RWPE2 (cell line): ENCODE measurements around the gene RNF111.
A peak's percentile ranks its signal among the peaks of the same experiment; 100 is the strongest.

Experiments
- ATAC-seq: fragments of 200-7000 bp; cut with Tn5 transposase; 3 replicates; pipeline ENCODE4 v1.9.1; 2021; ENCODE audit warnings: low read depth
- DNase-seq: peaks from one replicate; pipeline ENCODE4 v3.0.0-alpha.2; 2020; ENCODE audit warnings: low spot score
- H3K27ac ChIP-seq: fragments of 450-650 bp; 2 replicates; pipeline ENCODE4 v1.5.1; 2017; ENCODE audit warnings: mild to moderate bottlenecking; ENCODE audit not compliant: poor library complexity, severe bottlenecking
- H3K27me3 ChIP-seq: fragments of 250-450 bp; sonication (Bioruptor Pico); 2 replicates; pipeline ENCODE4 v1.5.1; 2021; ENCODE audit warnings: mild to moderate bottlenecking, moderate library complexity; ENCODE audit not compliant: insufficient read depth, poor library complexity, severe bottlenecking
- H3K36me3 ChIP-seq: fragments of 250-450 bp; sonication (Bioruptor Pico); 2 replicates; pipeline ENCODE4 v1.5.1; 2020; ENCODE audit warnings: low read depth, mild to moderate bottlenecking, moderate library complexity
- H3K4me1 ChIP-seq: fragments of 250-450 bp; sonication (Bioruptor Pico); 2 replicates; pipeline ENCODE4 v1.5.1; 2021; ENCODE audit warnings: mild to moderate bottlenecking, moderate library complexity; ENCODE audit not compliant: insufficient read depth, poor library complexity, severe bottlenecking
- H3K4me3 ChIP-seq: fragments of 250-450 bp; sonication (Bioruptor Pico); 2 replicates; pipeline ENCODE4 v1.5.1; 2021; ENCODE audit warnings: mild to moderate bottlenecking, moderate library complexity; ENCODE audit not compliant: severe bottlenecking
- H3K9me3 ChIP-seq: fragments of 250-450 bp; sonication (Bioruptor Pico); 2 replicates; pipeline ENCODE4 v1.5.1; 2021; ENCODE audit warnings: mild to moderate bottlenecking, moderate library complexity; ENCODE audit not compliant: severe bottlenecking
- CTCF ChIP-seq: fragments of 450-650 bp; IDR thresholded peaks from one replicate; pipeline ENCODE4 v1.5.1; 2017; ENCODE audit warnings: mild to moderate bottlenecking, moderate library complexity; ENCODE audit not compliant: poor library complexity, severe bottlenecking

RNF111 gene

DNA sequence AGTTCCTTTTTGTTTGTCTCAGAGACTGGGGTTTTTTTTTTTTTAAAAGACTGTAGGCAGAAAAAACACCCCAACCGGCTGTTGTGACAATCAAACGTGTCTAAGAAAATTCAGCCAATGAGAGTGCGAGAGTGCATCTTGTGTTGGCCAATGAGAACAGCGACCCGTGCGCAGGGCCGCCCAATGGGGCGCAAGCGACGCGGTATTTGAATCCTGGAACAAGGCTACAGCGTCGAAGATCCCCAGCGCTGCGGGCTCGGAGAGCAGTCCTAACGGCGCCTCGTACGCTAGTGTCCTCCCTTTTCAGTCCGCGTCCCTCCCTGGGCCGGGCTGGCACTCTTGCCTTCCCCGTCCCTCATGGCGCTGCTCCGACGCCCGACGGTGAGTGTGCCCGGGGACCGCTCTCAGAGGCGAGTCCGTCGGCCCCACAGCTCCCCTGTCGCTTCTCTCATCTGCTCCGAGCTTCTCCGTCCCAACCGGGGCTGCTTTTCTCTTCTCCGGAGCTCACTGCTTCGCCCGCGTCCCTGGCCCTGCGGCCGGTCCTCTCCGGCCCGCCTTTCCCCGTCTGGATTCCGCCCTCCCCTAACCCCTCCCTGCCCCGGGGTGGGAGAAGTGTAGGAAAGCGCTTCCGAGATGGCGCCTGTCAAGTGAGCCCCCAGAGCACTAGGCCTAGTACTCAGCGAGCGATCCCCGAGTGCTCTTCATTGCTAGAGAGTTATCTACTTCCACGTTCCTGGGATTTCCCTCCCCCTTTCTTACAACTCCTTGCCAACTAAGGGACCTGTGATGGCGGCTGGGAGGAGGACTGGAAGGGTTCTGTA is 117.7 kb downstream of the RNF111 start, which contains the start of gene CCNB2:
Gene CCNB2, plus strand, starts transcription at position 235 of the 821 bp plus-strand sequence. Its CDS starts 123 bp downstream, at position 358.
- Histone ChIP-seq H3K4me3 (peak within 1 kb of the TSS; percentile 87), H3K4me1 (peaks cover 11% of the 10 kb centered on the region), H3K9me3 (no peaks in the 10 kb centered on the region), H3K27me3 (no peaks in the 10 kb centered on the region), H3K36me3 (peaks cover 48% of the 10 kb centered on the region), H3K27ac (peak within 1 kb of the TSS; percentile 67)
- peak; percentile 98 for ATAC-seq
- DNase-seq = peak; percentile 91
- no peak for TF ChIP-seq CTCF

DNA sequence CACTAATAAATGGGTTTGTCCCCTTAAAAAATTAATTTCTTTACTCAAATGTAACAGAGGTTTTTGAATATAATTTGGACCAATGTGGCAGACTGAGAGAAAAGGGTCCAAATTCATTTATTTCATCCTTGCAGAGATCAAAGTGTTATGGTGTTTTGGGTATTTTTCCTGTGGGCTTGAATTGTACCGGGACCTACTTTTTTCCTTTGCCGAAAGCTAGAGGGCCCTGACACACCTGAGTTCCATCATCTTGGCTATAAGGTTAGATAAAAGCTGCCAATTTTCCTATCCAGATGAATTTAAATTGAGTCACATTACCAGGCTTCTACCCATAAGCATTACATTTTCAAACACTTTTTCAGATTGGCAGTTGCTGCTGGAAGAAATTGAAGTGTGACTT is 118.4 kb downstream of the RNF111 start:
- no peaks in the 10 kb centered on the region for H3K27me3 ChIP-seq
- H3K36me3 ChIP-seq = peaks cover 55% of the 10 kb centered on the region
- peak overlapping the region; percentile 67 for H3K27ac ChIP-seq
- no peaks in the 10 kb centered on the region for H3K9me3 ChIP-seq
- TF ChIP-seq CTCF = peak; percentile 82
- ATAC-seq (peak; percentile 12; the same call in 1 of the 3 replicates), DNase-seq (no peak)
- peak overlapping the region; percentile 87 for H3K4me3 ChIP-seq
- peaks cover 11% of the 10 kb centered on the region for H3K4me1 ChIP-seq

GRCh38 chr15:59111251-59111650 is 123.8 kb downstream of the RNF111 start:
- H3K27ac ChIP-seq = no peak overlapping the region
- TF ChIP-seq CTCF = no peak
- no peak overlapping the region for H3K4me3 ChIP-seq
- DNase-seq (no peak), ATAC-seq (no peak)
- no peaks in the 10 kb centered on the region for H3K27me3 ChIP-seq
- no peaks in the 10 kb centered on the region for H3K9me3 ChIP-seq
- H3K36me3 ChIP-seq = peaks cover 98% of the 10 kb centered on the region
- H3K4me1 ChIP-seq = peaks cover 8% of the 10 kb centered on the region

GRCh38 chr15:59115047-59115446 is 127.6 kb downstream of the RNF111 start:
- Histone ChIP-seq H3K4me1 (no peaks in the 10 kb centered on the region), H3K9me3 (no peaks in the 10 kb centered on the region), H3K27me3 (no peaks in the 10 kb centered on the region), H3K27ac (no peak overlapping the region), H3K36me3 (peaks cover 98% of the 10 kb centered on the region), H3K4me3 (no peak overlapping the region)
- DNase-seq = no peak
- no peak for TF ChIP-seq CTCF
- ATAC-seq = no peak

- no peak overlapping the region for H3K27ac ChIP-seq
- no peak for TF ChIP-seq CTCF
- H3K4me1 ChIP-seq = no peaks in the 10 kb centered on the region
- no peaks in the 10 kb centered on the region for H3K9me3 ChIP-seq
- no peak for DNase-seq
- H3K4me3 ChIP-seq = no peak overlapping the region
- H3K27me3 ChIP-seq = no peaks in the 10 kb centered on the region
- no peak for ATAC-seq
- H3K36me3 ChIP-seq = peaks cover 98% of the 10 kb centered on the region
These were observed 128.7 kb downstream of the RNF111 start for GRCh38 chr15:59116141-59116540.
